Gastrocnemius medialis (tissue), 4 donors: Measurements from ENCODE around the gene NUP50.

Experiments
- POLR2A ChIP-seq, 2 donors: fragments of 450-650 bp; IDR thresholded peaks; one replicate each; pipeline ENCODE4 v1.6.1; 2017; ENCODE audit warnings: antibody characterized with exemption in 2 of 2, mild to moderate bottlenecking in 2 of 2, moderate library complexity in 2 of 2
- TF ChIP-seq, protein P1 (sequence below), 5 experiments: fragments of 450-650 bp in 3 of 5; fragments of 200-600 bp in 2 of 5; sonication (generic) in 2 of 5; IDR thresholded peaks in 4 of 5; conservative IDR thresholded peaks in 1 of 5; 1 replicate in 4 of 5; 2 replicates in 1 of 5; pipeline ENCODE4 v1.5.1; 2016 to 2019; ENCODE audit warnings: antibody characterized with exemption in 5 of 5, mild to moderate bottlenecking in 3 of 5, moderate library complexity in 3 of 5

DNA sequence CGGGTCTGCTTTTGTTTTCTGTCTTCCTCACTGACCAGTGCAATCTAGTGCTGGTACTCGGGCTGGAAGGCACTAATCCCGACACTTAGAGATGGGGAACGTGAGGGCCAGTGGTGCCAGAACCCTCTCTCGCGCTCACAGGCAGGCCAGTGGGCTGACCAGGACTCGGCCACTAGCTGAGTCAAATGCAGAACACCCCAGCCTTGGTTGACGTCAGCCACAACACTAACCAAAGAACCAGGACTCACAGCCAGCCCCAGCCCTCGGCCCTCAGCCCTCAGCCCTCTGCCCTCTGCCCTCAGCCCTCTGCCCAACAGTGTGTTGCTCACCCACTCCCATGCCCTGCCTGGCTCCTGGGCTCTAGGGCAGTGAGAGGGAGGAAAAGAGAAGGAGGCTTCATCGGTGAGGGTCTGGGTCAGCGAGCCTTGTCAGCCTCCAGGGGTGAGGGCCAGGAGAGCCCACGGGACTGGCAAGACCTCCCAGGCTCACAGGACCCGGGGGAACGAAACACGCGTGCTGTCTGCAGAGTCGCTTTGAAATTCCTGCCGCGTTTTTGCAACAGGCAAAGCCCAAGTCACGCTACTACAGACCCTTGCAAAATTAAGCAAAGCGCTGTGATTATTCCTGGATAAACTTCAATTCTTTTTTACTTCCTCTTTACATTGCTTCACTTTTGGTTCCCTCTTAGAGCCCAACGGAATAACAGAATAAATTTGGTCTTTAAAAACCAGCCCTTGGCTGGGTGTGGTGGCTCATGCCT, 49.4 kb downstream of the NUP50 start:
- TF ChIP-seq POLR2A (IDR thresholded peaks at IDR 0.05): no peak
- TF ChIP-seq, protein P1, sequence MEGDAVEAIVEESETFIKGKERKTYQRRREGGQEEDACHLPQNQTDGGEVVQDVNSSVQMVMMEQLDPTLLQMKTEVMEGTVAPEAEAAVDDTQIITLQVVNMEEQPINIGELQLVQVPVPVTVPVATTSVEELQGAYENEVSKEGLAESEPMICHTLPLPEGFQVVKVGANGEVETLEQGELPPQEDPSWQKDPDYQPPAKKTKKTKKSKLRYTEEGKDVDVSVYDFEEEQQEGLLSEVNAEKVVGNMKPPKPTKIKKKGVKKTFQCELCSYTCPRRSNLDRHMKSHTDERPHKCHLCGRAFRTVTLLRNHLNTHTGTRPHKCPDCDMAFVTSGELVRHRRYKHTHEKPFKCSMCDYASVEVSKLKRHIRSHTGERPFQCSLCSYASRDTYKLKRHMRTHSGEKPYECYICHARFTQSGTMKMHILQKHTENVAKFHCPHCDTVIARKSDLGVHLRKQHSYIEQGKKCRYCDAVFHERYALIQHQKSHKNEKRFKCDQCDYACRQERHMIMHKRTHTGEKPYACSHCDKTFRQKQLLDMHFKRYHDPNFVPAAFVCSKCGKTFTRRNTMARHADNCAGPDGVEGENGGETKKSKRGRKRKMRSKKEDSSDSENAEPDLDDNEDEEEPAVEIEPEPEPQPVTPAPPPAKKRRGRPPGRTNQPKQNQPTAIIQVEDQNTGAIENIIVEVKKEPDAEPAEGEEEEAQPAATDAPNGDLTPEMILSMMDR (IDR thresholded peaks at IDR 0.05 in 4 of 5, conservative IDR thresholded peaks at IDR 0.05 in 1 of 5): no peak
